Gastrocnemius medialis (tissue), 4 donors: ENCODE data around the gene GLI2. TPM values are rescaled to one million over a fixed set of nuclear protein-coding genes. Genes with fewer than 3 reads are reported as not detected.
A peak's percentile ranks its signal among the peaks of the same experiment; 100 is the strongest.

Experiments
- ATAC-seq, 2 donors: fragments of 150-250 bp; one replicate each; pipeline ENCODE4 v1.9.1; 2016
- DNase-seq, 2 donors: peaks; one replicate each; pipeline ENCODE4 v3.0.0-alpha.2; 2019
- H3K27ac ChIP-seq, 4 donors: fragments of 200-600 bp; sonication (generic); 1 replicate in 1 of 4; 2 replicates in 3 of 4; pipeline ENCODE4 v1.5.1; 2016 to 2018; ENCODE audit warnings: mild to moderate bottlenecking in 2 of 4, moderate library complexity in 1 of 4
- H3K27me3 ChIP-seq, 3 donors: fragments of 200-600 bp; sonication (generic) in 2 of 3; 1 replicate in 1 of 3; 2 replicates in 2 of 3; pipeline versions ENCODE4 v1.5.1 to v1.6.0; 2016 to 2019; ENCODE audit warnings: mild to moderate bottlenecking in 1 of 3, moderate library complexity in 1 of 3
- H3K36me3 ChIP-seq, 2 donors: fragments of 200-600 bp; sonication (generic) in 1 of 2; one replicate each; pipeline ENCODE4 v1.5.1; 2017 to 2018
- H3K4me1 ChIP-seq, 2 donors: fragments of 200-600 bp; sonication (generic) in 1 of 2; one replicate each; pipeline ENCODE4 v1.5.1; 2016 to 2017; ENCODE audit warnings: mild to moderate bottlenecking in 2 of 2
- H3K4me3 ChIP-seq, 4 donors: fragments of 200-600 bp; sonication (generic) in 3 of 4; 1 replicate in 1 of 4; 2 replicates in 3 of 4; pipeline ENCODE4 v1.5.1; 2016 to 2019; ENCODE audit warnings: mild to moderate bottlenecking in 2 of 4
- H3K9me3 ChIP-seq, 3 donors: fragments of 200-600 bp; sonication (generic) in 2 of 3; 1 replicate in 1 of 3; 2 replicates in 2 of 3; pipeline ENCODE4 v1.5.1; 2016 to 2019
- POLR2A ChIP-seq, 2 donors: fragments of 450-650 bp; IDR thresholded peaks; one replicate each; pipeline ENCODE4 v1.6.1; 2017; ENCODE audit warnings: antibody characterized with exemption in 2 of 2, mild to moderate bottlenecking in 2 of 2, moderate library complexity in 2 of 2
- in situ Hi-C, 4 donors: fragments of 200-750 bp; cut with MboI; loops; one replicate each; pipeline versions ENCODE4 v1.15.0 to v1.8.0; 2017; ENCODE audit warnings: low sequenced_read_pairs in 4 of 4
- intact Hi-C: fragments of 100-400 bp; cut with DNase I; formaldehyde crosslinking; loops from one replicate; pipeline ENCODE4 v1.15.1; 2023; ENCODE audit warnings: low total_unique reads
- total RNA-seq, 4 donors: library from RNA; depleted of rRNA; stranded (reverse); fragments of >200 nt; gene quantifications; one replicate each; pipeline versions ENCODE4 v1.1.0 to v1.2.3, GENCODE V29; 2016
- TF ChIP-seq, protein P1 (sequence below), 5 experiments: fragments of 450-650 bp in 3 of 5; fragments of 200-600 bp in 2 of 5; sonication (generic) in 2 of 5; IDR thresholded peaks in 4 of 5; conservative IDR thresholded peaks in 1 of 5; 1 replicate in 4 of 5; 2 replicates in 1 of 5; pipeline ENCODE4 v1.5.1; 2016 to 2019; ENCODE audit warnings: antibody characterized with exemption in 5 of 5, mild to moderate bottlenecking in 3 of 5, moderate library complexity in 3 of 5

Gene GLI2
- total RNA-seq, 4 donors from 2014 or later = 0.27 to 0.49 (median 0.29) TPM

DNA sequence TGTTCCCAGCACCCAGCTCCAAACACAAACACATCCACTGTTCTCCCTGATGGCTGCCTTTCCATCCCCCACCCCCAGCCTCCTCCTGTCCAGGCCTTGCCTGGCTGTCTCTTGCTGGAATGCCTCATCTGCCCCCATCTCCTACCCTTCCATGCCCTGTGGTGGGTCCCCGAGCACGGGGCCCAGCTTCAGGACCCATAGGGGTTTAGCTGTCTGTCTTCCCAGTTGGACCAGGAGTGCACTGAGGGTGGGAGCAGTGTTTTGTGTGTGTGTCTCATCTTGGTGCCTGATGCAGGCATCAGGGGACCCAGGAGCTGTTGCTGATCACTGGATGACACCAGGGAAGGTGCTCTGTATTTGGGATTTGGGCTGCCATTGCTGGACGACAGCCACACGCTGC lies 34.5 kb downstream of the GLI2 start:
- H3K27ac ChIP-seq = no peak overlapping the region
- no peaks in the 10 kb centered on the region for H3K9me3 ChIP-seq
- intact Hi-C loops (no loop called here), in situ Hi-C loops (no loop called here)
- no peaks in the 10 kb centered on the region for H3K27me3 ChIP-seq
- peaks cover 0 to 5% of the 10 kb centered on the region in 2 donors for H3K4me1 ChIP-seq
- no peaks in the 10 kb centered on the region for H3K36me3 ChIP-seq
- ATAC-seq = no peak
- no peak overlapping the region for H3K4me3 ChIP-seq
- no peak for TF ChIP-seq POLR2A (IDR thresholded peaks at IDR 0.05)
- TF ChIP-seq, protein P1, sequence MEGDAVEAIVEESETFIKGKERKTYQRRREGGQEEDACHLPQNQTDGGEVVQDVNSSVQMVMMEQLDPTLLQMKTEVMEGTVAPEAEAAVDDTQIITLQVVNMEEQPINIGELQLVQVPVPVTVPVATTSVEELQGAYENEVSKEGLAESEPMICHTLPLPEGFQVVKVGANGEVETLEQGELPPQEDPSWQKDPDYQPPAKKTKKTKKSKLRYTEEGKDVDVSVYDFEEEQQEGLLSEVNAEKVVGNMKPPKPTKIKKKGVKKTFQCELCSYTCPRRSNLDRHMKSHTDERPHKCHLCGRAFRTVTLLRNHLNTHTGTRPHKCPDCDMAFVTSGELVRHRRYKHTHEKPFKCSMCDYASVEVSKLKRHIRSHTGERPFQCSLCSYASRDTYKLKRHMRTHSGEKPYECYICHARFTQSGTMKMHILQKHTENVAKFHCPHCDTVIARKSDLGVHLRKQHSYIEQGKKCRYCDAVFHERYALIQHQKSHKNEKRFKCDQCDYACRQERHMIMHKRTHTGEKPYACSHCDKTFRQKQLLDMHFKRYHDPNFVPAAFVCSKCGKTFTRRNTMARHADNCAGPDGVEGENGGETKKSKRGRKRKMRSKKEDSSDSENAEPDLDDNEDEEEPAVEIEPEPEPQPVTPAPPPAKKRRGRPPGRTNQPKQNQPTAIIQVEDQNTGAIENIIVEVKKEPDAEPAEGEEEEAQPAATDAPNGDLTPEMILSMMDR (IDR thresholded peaks at IDR 0.05 in 4 of 5, conservative IDR thresholded peaks at IDR 0.05 in 1 of 5) = no peak
- no peak for DNase-seq

DNA sequence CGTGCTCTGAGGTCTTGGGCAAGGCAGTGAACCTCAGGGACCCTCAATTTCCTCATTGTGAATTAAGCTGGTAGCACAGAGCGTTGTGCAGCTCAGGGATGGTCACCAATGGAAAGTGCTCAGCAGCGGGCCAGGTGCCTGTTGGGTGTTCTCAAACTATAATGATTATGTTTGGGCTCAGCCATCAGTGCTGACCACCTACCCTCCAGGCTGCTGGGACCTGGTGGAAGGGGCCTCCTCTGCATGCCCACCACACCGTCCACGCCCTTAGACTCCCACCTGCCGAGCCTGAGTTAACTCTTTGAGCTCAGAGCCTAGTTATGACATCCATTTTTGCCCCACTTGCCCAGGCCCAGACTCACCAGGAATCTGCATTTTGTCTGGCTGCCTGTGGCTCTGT lies 35.0 kb downstream of the GLI2 start:
- Histone ChIP-seq H3K4me3 (no peak overlapping the region), H3K36me3 (no peaks in the 10 kb centered on the region), H3K27me3 (no peaks in the 10 kb centered on the region), H3K4me1 (peaks cover 0 to under 1% of the 10 kb centered on the region in 2 donors), H3K9me3 (no peaks in the 10 kb centered on the region), H3K27ac (no peak overlapping the region)
- DNase-seq = no peak
- intact Hi-C loops (no loop called here), in situ Hi-C loops (no loop called here)
- TF ChIP-seq, protein P1 (IDR thresholded peaks at IDR 0.05 in 4 of 5, conservative IDR thresholded peaks at IDR 0.05 in 1 of 5) = no peak
- TF ChIP-seq POLR2A (IDR thresholded peaks at IDR 0.05) = no peak
- ATAC-seq = no peak

DNA sequence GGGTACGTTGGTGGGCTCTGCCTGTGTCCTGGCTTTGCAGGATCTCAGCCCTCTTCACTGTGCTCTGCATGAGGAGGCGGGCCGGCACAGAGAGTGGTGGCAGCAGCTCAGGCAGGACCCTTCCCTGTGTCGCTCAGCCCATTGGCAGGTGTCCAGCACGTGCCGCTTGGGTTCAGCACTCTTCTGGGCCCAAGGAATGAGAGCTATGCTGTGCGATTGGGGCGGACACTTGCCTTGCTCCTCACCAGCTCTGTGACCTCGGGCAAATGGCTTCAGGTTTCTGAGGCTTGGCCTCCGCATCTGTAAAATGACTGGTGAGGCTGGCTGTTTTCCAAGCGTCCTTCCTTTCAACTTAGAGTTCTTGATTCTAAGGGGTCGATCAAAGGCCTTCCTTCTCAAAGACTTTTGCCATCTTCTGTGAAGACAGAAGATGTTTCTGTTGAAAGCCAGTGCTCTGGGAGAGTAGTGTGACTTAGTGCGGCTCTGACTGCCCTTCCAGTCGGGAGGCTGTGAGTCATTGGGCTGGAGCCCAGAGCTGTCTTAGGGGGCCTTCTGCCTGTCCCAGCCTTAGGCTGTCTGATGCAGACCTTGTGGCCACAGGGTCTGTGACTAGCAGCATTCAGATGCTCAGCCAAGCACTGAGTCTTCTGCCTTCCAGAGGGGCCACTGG lies 35.6 kb downstream of the GLI2 start:
- Histone ChIP-seq H3K27me3 (no peaks in the 10 kb centered on the region), H3K9me3 (no peaks in the 10 kb centered on the region), H3K4me1 (no peaks in the 10 kb centered on the region), H3K36me3 (no peaks in the 10 kb centered on the region), H3K4me3 (no peak overlapping the region), H3K27ac (peak overlapping the region in 1 of 4 donors; percentile 25)
- TF ChIP-seq, protein P1 (IDR thresholded peaks at IDR 0.05 in 4 of 5, conservative IDR thresholded peaks at IDR 0.05 in 1 of 5) = no peak
- no peak for TF ChIP-seq POLR2A (IDR thresholded peaks at IDR 0.05)
- peak; percentile 44 to 72 for ATAC-seq
- intact Hi-C loops (no loop called here), in situ Hi-C loops (no loop called here)
- DNase-seq = peak in 1 of 2 donors; percentile 31

DNA sequence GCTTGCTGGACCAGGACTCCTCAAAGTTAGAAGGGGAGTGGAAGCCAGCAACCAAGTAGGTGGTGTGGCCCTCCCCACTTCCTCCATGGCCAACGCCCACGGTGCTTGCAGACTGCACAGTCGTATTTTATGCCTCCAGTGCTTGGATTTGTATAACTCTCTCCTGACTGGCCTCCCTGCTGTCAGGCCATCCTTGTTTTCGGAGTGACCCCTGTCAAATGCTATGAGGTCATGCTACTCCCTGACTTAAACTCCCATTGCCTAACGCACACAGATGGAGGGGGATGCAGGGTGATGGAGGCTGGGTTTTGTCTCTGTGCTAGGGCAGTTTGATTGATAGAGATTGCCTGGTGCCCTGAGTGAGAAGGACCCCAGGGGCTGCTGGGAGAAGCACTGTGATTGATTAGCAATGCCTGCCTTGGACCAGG lies 36.1 kb downstream of the GLI2 start:
- no peak overlapping the region for H3K4me3 ChIP-seq
- no peaks in the 10 kb centered on the region for H3K4me1 ChIP-seq
- no peaks in the 10 kb centered on the region for H3K9me3 ChIP-seq
- peak overlapping the region in 1 of 4 donors; percentile 25 for H3K27ac ChIP-seq
- TF ChIP-seq, protein P1 (IDR thresholded peaks at IDR 0.05 in 4 of 5, conservative IDR thresholded peaks at IDR 0.05 in 1 of 5) = no peak
- no peak for TF ChIP-seq POLR2A (IDR thresholded peaks at IDR 0.05)
- in situ Hi-C loops = no loop called here
- DNase-seq = no peak
- H3K36me3 ChIP-seq = no peaks in the 10 kb centered on the region
- intact Hi-C loops = no loop called here
- ATAC-seq = no peak
- H3K27me3 ChIP-seq = no peaks in the 10 kb centered on the region

DNA sequence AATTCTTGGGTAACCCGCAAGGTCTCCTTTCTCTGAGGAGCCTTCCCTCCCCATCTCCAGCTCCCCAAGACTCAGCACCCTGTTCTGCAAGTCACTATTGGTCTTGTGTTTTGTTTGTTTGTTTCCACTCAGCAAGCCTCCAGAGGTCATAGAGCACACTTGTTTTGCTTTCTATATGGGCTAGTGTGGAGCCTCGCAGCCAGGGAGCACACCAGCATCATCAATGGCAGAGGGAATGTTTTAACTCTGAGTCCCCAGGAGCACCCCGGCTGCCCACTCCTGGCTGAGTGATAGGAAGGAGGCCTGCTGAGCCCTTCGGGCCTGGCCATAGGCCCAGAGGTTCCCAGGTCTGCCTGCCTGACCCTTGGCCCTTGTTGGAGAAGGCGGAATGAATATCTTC lies 36.6 kb downstream of the GLI2 start:
- no peaks in the 10 kb centered on the region for H3K9me3 ChIP-seq
- no peak overlapping the region for H3K27ac ChIP-seq
- no peak for TF ChIP-seq POLR2A (IDR thresholded peaks at IDR 0.05)
- TF ChIP-seq, protein P1 (IDR thresholded peaks at IDR 0.05 in 4 of 5, conservative IDR thresholded peaks at IDR 0.05 in 1 of 5) = no peak
- H3K4me1 ChIP-seq = no peaks in the 10 kb centered on the region
- no peak overlapping the region for H3K4me3 ChIP-seq
- no peak for ATAC-seq
- intact Hi-C loops = no loop called here
- no peaks in the 10 kb centered on the region for H3K27me3 ChIP-seq
- H3K36me3 ChIP-seq = no peaks in the 10 kb centered on the region
- in situ Hi-C loops = no loop called here
- DNase-seq = no peak
